Sciatic nerve (tissue), 2 donors: ENCODE results near the gene TMCO4. TPM values are rescaled to one million over a fixed set of nuclear protein-coding genes. Genes with fewer than 3 reads are reported as not detected.

Experiments
- ATAC-seq: fragments of 200-7000 bp; cut with Tn5 transposase; one replicate; pipeline ENCODE4 v1.9.1; 2020; ENCODE audit warnings: mild to moderate bottlenecking, moderate library complexity
- DNase-seq: peaks from one replicate; pipeline ENCODE4 v3.0.0-alpha.2; 2020; ENCODE audit warnings: low spot score
- intact Hi-C: fragments of 100-400 bp; cut with DNase I; formaldehyde crosslinking; loops from one replicate; pipeline ENCODE4 v1.14.2; 2022
- total RNA-seq: library from RNA; stranded (reverse); fragmentation: NEBNext Ultra II Directional; extraction: Animal tissue kit (Norgen Biotek cat#: 25700); gene quantifications from one replicate; pipeline ENCODE4 v1.2.1, GENCODE V29; 2021
- donor health status: DM: no; HTN: no; CAD: no.
- donor health status: DM: no; HTN: no; CAD: no.

The TMCO4 gene
- total RNA-seq, 1 donor from 2014 or later, result 23.0 TPM

DNA sequence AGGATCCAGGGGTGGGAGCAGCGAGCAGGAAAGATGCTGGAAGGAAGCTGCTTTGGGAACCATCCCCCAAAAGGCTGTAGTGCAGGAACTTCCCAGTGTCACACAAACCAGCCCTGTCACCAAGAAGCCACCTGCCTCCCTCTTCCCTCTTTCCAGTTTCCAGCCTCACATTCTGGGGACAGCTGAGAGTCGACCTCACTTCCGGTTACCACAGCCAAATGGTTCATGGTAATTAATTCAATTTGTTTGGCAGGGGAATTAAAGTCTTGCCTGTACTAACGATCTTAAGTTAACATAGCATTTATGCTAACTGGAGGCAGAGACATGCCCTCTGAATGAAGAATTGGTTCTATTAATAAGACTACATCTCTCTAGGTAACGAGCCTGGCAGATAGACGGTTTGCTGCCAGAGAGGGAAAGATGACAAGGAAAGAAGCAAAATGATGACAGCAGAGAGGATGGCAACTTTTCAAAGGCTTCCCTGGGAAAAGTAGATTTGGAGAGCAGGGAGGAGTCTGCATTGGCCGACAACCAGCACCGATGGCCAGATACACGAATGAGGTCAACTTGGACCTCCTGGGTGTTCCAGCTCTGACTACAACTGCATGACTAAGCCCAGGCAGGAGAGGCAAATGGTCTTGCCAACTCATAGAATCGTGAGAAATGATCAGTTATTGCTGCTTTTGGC lies 64.1 kb downstream of the TMCO4 start:
- DNase-seq (peak; percentile 75), ATAC-seq (peak; percentile 96)
- intact Hi-C loops, result no loop called here

- intact Hi-C loops, result no loop called here
- DNase-seq (no peak), ATAC-seq (peak; percentile 55)
Measured at GRCh38 chr1:19734472-19734999, 65.2 kb downstream of the TMCO4 start.

- DNase-seq (no peak), ATAC-seq (peak; percentile 4)
- intact Hi-C loops, result no loop called here
Measured at GRCh38 chr1:19734056-19734455, 65.7 kb downstream of the TMCO4 start.

DNA sequence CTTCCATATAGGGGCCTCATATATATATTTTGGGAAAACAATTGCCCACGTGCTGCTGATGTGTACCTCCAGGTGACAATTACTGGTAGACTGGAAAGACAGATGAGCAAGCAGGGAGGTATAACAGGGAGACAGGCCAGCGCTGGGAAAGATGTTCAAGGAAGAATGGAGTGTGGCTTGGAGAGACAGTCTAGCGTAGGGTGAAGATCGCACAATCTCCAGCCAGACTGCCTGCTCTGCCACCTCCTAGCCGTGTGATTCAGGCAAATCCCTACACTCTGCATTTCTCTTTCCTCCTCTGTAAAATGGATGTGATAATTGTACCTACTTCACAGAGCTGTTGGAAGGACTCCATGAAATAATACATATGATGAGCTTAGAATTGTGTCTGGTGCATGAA lies 66.1 kb downstream of the TMCO4 start:
- ATAC-seq, result no peak
- intact Hi-C loops, result no loop called here

DNA sequence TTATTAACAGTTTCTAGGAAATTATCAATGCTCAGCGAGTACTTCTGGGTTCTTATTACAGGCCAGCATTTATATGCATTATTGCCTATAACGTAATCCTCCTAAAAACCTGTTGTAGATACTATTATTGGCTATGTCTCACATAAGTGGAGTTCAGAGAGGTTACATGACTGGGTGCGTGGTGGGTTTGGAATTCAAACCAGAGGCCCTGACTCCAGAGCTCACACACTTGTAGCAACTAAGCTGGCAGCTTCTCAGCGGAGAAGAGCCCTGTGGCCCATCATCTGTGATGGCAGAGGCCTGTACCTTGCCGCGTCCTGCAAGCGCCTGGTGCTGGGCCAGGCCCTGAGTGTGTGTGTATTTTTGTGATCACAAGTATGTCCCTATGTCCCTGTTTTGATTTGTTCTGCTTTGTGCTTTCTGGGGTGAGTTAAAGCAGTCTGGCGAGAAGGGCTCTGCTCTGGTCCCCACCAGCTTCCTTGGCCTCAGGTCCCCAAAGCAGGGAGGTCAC lies 68.3 kb downstream of the TMCO4 start:
- no peak for DNase-seq
- ATAC-seq, result no peak
- intact Hi-C loops, result no loop called here

More for the DNA sequence above, 66.1 kb downstream of the TMCO4 start:
- DNase-seq, result no peak

GRCh38 chr1:19730793-19731192 lies 68.9 kb downstream of the TMCO4 start:
- intact Hi-C loops, result no loop called here
- no peak for ATAC-seq
- DNase-seq, result no peak

- DNase-seq (no peak), ATAC-seq (no peak)
- intact Hi-C loops, result no loop called here
Measured at GRCh38 chr1:19730232-19730631, 69.5 kb downstream of the TMCO4 start.

DNA sequence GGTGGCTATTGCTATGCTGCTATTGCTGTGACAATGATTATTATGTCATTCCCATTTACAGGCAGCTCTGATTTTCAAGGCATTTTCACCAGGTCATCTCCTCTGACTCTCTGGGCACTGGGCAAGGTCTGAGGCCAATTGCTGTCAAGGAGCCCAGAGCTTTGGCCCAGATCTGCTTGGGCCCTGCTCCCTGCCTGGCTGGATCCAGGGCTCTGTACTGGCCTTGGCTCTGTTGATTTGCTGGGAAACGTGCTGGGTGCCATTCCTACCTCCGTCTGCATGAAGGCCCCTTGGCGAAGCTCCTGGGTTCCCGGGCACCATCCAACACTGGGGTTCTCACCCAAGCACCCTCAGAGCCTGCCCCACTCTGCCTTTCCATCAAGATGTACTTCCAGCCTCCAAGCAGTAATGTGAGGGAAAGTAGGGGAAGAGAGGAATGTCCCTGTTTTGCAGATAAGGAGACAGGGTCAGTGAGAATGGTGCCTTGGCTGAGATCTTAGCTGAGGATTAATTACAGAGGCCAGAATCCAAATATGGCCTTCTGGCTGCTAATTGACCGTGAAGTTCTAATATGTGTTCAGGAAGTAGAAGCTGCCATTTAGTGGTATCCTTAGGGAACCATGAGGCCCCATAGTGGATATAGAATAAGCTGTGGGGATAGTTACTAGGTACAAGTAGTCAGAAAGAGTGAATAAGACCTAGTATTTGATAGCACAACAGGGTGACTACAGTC lies 71.1 kb downstream of the TMCO4 start:
- ATAC-seq, result peak; percentile 28
- no peak for DNase-seq
- intact Hi-C loops, result no loop called here

DNA sequence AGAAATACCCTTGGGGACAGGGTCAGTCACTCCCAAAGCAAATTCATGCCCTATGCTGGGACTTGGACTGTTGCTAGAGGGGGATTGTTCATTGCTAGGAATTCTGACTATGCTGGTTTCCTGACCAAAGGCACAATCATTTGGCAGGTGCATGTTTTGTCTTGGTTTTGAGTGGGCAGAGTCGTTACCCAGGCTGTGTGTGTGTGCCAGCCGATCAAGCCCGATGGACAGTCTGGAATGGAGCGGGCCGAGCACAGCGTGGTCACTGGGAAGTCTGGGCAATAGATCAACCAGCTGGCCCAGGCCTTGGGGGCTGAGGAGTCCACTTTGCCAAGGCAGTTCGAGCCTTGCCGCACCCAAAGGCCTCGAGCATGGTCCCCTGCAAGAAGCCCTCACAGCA lies 74.1 kb downstream of the TMCO4 start:
- DNase-seq, result no peak
- no peak for ATAC-seq
- intact Hi-C loops, result no loop called here

DNA sequence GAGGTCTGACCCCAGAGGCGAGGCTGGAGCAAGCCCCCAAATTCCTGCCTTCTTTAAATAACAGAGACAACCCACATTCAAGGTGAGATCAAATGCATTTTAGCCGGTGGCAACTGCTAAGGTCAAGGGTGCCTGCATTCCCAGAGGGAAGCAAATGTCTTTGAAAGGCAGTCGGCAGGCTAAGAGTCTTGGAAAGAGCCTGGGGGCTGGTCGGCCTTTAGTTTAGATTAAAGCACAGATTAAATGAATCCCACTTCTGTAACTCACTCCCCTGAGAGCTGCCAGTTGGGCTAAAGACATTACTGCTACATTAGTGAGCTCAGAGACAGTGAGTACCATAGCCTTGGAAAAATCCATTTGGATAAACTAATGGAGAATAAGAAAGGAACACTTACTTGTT lies 75.8 kb downstream of the TMCO4 start:
- intact Hi-C loops, result loop anchor here (5.0 kb wide), 1 partner anchor 443 kb away; no protein-coding TSS in a partner anchor

GRCh38 chr1:19720973-19721372 lies 78.7 kb downstream of the TMCO4 start:
- no peak for ATAC-seq
- intact Hi-C loops, result loop anchor here (5.0 kb wide), 1 partner anchor 446 kb away; no protein-coding TSS in a partner anchor
- DNase-seq, result no peak

More for the DNA sequence above, 75.8 kb downstream of the TMCO4 start:
- DNase-seq, result no peak
- no peak for ATAC-seq

DNA sequence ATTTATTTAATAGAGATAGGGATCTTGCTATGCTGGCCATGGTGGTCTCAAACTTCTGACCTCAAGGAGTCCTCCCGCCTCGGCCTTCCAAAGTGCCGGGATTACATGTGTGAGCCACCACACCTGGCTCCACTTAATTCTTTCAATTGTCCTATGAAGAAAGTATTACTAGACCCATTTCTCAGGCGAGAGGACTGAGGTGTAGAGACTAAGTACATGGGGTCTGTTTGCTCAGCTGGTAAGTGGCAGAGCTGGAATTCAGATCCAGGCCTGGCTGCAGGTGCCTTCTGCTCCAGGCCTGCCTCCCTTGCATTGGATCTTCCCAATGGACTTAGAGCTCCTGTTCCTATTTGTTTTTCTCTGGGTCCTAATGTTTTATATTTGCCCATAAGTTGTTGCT lies 79.5 kb downstream of the TMCO4 start:
- DNase-seq, result no peak
- intact Hi-C loops, result loop anchor here (5.0 kb wide), 1 partner anchor 447 kb away; no protein-coding TSS in a partner anchor
- no peak for ATAC-seq

DNA sequence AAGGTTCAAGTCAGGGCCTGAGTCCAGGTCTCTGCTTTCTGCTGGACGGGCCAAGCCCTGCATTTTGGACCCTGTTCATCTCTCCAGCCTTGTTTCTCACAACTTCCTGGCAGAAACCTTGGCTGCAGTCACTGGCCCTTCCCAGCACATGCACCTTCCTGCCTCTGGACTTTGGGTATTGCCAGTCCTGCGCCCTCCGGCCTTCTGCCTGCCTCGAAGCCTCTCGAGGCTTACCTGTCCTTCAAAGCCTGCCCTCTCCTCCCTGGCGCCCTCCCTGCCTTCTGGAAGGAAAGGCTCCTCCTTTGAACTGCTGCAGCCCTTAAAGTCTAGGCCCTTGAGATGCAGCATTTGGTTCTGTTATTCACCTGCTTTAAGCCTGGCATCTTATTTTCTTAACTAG lies 82.2 kb downstream of the TMCO4 start:
- intact Hi-C loops, result no loop called here
- no peak for DNase-seq
- ATAC-seq, result no peak

GRCh38 chr1:19715334-19716203 lies 84.1 kb downstream of the TMCO4 start:
- peak; percentile 93 for ATAC-seq
- DNase-seq, result peak; percentile 89
- intact Hi-C loops, result no loop called here

DNA sequence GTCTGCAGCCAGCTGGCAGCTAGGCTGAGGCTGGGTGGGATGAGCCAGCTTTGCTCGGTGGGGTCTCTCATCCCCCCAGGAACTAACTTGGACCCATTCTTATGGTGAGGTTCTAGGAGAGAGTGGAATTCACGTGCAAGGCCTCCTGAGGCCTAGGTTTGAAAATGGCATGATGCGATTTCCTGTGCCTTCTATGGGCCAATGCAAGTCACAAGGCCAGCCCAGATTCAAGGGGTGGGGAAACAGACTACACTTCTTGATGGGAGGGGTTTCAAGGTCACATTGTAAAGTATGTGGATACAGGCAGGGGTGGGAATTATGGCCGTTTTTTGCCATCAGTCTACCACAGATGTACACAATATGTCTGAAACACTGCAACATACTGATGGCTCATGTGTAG lies 86.8 kb downstream of the TMCO4 start:
- DNase-seq, result no peak
- intact Hi-C loops, result no loop called here
- ATAC-seq, result no peak

- DNase-seq (no peak), ATAC-seq (no peak)
- intact Hi-C loops, result no loop called here
Measured at GRCh38 chr1:19710825-19711611, 88.7 kb downstream of the TMCO4 start.

DNA sequence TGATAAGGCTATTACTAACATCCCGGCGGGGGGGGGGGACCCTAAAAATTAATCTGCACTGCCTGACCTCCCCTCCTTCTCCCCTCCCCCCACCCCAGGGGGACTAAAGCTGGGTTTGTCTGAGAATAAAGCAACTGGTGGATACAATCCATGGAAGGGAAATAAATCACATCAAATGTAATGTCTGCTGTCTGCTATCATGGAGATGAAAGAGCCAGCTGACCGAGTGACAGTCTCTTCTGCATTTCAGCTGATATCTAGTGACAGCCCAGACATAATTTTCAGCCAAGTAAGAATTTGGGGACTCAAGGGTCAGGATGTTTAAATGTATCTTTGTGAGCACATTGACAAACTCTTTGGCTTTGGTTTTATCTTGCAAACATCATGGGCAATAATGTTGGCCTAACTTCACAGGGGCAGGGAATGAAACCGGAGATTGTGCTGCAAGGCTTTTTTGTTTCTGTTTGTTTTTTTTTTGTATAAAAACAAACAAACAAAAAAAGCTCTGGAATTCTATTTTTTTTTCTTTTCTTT lies 90.4 kb downstream of the TMCO4 start:
- intact Hi-C loops, result no loop called here
- DNase-seq (no peak), ATAC-seq (no peak)

DNA sequence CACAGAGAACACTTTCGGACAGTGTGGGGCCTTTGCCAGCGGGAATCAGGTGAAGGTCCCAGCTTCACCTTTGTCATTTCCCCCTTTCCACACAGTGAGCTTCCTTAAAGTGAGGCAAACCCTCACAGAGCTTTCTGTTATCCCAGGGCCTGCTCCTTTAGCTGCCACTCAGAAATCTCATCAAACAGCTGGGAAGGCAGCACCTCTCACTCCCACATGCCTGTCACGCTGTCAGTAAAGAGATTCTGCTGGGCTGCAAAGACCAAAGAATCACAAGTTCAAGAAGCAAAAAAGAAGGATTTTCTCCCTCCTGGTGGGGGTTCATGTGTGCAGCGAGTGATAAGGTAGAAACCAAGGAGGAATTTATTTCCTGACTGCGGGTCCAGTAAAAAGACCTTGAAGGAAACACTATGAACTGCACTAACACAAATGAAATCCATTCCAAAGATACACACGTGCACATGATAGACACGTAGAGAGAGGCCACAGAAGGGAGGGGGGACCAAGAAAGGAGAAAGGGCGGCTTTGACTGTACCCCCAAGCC lies 91.1 kb downstream of the TMCO4 start:
- DNase-seq (no peak), ATAC-seq (no peak)
- intact Hi-C loops, result no loop called here
